K562 (cell line): ENCODE data around the gene WRAP53. TPM values are rescaled to one million over a fixed set of nuclear protein-coding genes. Genes with fewer than 3 reads are reported as not detected.

Experiments
- ATF7 ChIP-seq: fragments of 450-650 bp; IDR thresholded peaks from 2 replicates; pipeline ENCODE4 v1.7.1; 2014; ENCODE audit warnings: mild to moderate bottlenecking, moderate library complexity
- CBFB ChIP-seq: sonication (generic); formaldehyde crosslinking; IDR thresholded peaks from 2 replicates; pipeline ENCODE4 v1.4.0; 2020; ENCODE audit warnings: mild to moderate bottlenecking, missing genetic modification reagents
- CXXC5 ChIP-seq: fragments of 250-450 bp; sonication (Bioruptor Pico); IDR thresholded peaks from 2 replicates; pipeline ENCODE4 v1.8.0; 2022; ENCODE audit warnings: inconsistent platforms, mild to moderate bottlenecking, moderate library complexity
- ESRRA ChIP-seq: fragments of 450-650 bp; IDR thresholded peaks from 2 replicates; pipeline ENCODE4 v1.6.1; 2014; ENCODE audit warnings: low read depth, mild to moderate bottlenecking, moderate library complexity, borderline replicate concordance
- GMEB1 ChIP-seq: fragments of 250-450 bp; sonication (Bioruptor Pico); IDR thresholded peaks from 2 replicates; pipeline ENCODE4 v1.4.0; 2020; ENCODE audit warnings: mild to moderate bottlenecking
- GTF3C2 ChIP-seq: IDR thresholded peaks from 3 replicates; pipeline ENCODE4 v1.6.1; 2011; ENCODE audit warnings: borderline replicate concordance, mild to moderate bottlenecking, moderate library complexity; ENCODE audit not compliant: insufficient read length; ENCODE audit errors: extremely low read depth
- MAFG ChIP-seq: fragments of 450-650 bp; conservative IDR thresholded peaks from 2 replicates; pipeline ENCODE4 v1.6.1; 2016; ENCODE audit warnings: missing genetic modification characterization, missing compliant biosample characterization
- MTA3 ChIP-seq: fragments of 450-650 bp; formaldehyde crosslinking; IDR thresholded peaks from 2 replicates; pipeline ENCODE4 v1.6.1; 2017; ENCODE audit warnings: mild to moderate bottlenecking, borderline replicate concordance
- NFRKB ChIP-seq: fragments of 450-650 bp; IDR thresholded peaks from 2 replicates; pipeline ENCODE4 v1.6.1; 2016; ENCODE audit warnings: low read depth
- PHTF2 ChIP-seq: fragments of 250-450 bp; sonication (Bioruptor Pico); IDR thresholded peaks from 2 replicates; pipeline ENCODE4 v1.5.0; 2021; ENCODE audit warnings: mild to moderate bottlenecking
- POLR2AphosphoS2 ChIP-seq: IDR thresholded peaks from 2 replicates; pipeline ENCODE4 v1.6.1; 2012; ENCODE audit warnings: low read length, improper control_type of control experiment
- RB1 ChIP-seq: fragments of 450-650 bp; IDR thresholded peaks from 2 replicates; pipeline ENCODE4 v1.6.1; 2017; ENCODE audit warnings: low read depth, mild to moderate bottlenecking
- RFX1 ChIP-seq: fragments of 450-650 bp; IDR thresholded peaks from 2 replicates; pipeline ENCODE4 v1.6.1; 2016; ENCODE audit warnings: mild to moderate bottlenecking, moderate library complexity
- TOE1 ChIP-seq, 2 experiments: fragments of 450-650 bp in 1 of 2; sonication (generic) in 1 of 2; formaldehyde crosslinking in 1 of 2; IDR thresholded peaks; 2 replicates each; pipeline versions ENCODE4 v1.7.1 to v1.8.0; 2016 to 2022; ENCODE audit warnings: borderline replicate concordance in 2 of 2, mild to moderate bottlenecking in 2 of 2, antibody characterized with exemption in 1 of 2, inconsistent platforms in 1 of 2, low read depth in 1 of 2, missing genetic modification reagents in 1 of 2, moderate library complexity in 1 of 2
- WHSC1 ChIP-seq: IDR thresholded peaks from one replicate; pipeline ENCODE4 v1.6.1; 2012; ENCODE audit warnings: low read length, control low read depth, inconsistent platforms
- ZBTB26 ChIP-seq: fragments of 450-650 bp; formaldehyde crosslinking; IDR thresholded peaks from 2 replicates; pipeline ENCODE4 v1.4.0; 2022; ENCODE audit warnings: missing genetic modification characterization
- ZFX ChIP-seq: sonication (generic); formaldehyde crosslinking; IDR thresholded peaks from 2 replicates; pipeline ENCODE4 v1.8.0; 2022; ENCODE audit warnings: mild to moderate bottlenecking, missing genetic modification reagents, moderate library complexity
- ZNF146 ChIP-seq: IDR thresholded peaks from one replicate; pipeline ENCODE4 v1.6.1; 2018; ENCODE audit warnings: missing compliant biosample characterization; ENCODE audit not compliant: unreplicated experiment
- ZNF445 ChIP-seq: fragments of 250-450 bp; sonication (Bioruptor Pico); IDR thresholded peaks from 2 replicates; pipeline ENCODE4 v1.4.0; 2020; ENCODE audit warnings: low read depth, mild to moderate bottlenecking, moderate library complexity
- ZNF668 ChIP-seq: fragments of 250-450 bp; sonication (Bioruptor Pico); IDR thresholded peaks from 2 replicates; pipeline ENCODE4 v1.8.0; 2022; ENCODE audit warnings: mild to moderate bottlenecking, inconsistent platforms
- ZNF764 ChIP-seq: fragments of 250-450 bp; sonication (Bioruptor Pico); IDR thresholded peaks from 2 replicates; pipeline ENCODE4 v1.4.0; 2020; ENCODE audit warnings: low read depth, mild to moderate bottlenecking, moderate library complexity
- polyA plus RNA-seq, 8 experiments: library from polyadenylated mRNA; depleted of rRNA in 4 of 8; stranded (reverse) in 5 of 8; unstranded in 3 of 8; fragments of >200 nt; fragmentation: Nextera tagmentation in 2 of 8; fragmentation: Illumina TruSeq in 1 of 8; extraction: Ambion mirVana in 2 of 8; extraction: Trizol in 1 of 8; gene quantifications; 2 replicates each; pipeline versions ENCODE4 v1.2.1 to v1.2.3, GENCODE V29; 2011 to 2014; ENCODE audit warnings: inconsistent platforms in 1 of 8, missing spikeins in 1 of 8
- total RNA-seq, 7 experiments: library from RNA; depleted of rRNA in 6 of 7; stranded (reverse); fragments of >200 nt in 6 of 7; fragmentation: Illumina TruSeq in 2 of 7; extraction: Trizol in 2 of 7; gene quantifications; 2 replicates each; pipeline versions ENCODE4 v1.2.1 to v1.2.3, GENCODE V29; 2011 to 2021; ENCODE audit warnings: low replicate concordance in 1 of 7

The WRAP53 gene
- total and polyA plus RNA-seq, 9 of the 15 experiments (the other 6 are each of a cell fraction or from before 2014, with no cell fraction given): 0.72 to 18.2 (median 13.4) TPM

- TF ChIP-seq ZNF146 (CRISPR knock-in tag) (no peak), TOE1 (IDR thresholded peaks at IDR 0.05; ENCODE audit: borderline replicate concordance) (no peak), TOE1 (CRISPR knock-in tag; IDR thresholded peaks at IDR 0.05; ENCODE audit: borderline replicate concordance, low read depth) (no peak), MAFG (tag) (no peak), ESRRA (no peak), MTA3 (no peak; the same call in 1 of the 2 replicates), WHSC1 (no peak), PHTF2 (CRISPR knock-in tag) (no peak), POLR2AphosphoS2 (no peak; the same call in 1 of the 2 replicates), CBFB (no peak; the same call in 1 of the 2 replicates), GTF3C2 (no peak), ZNF764 (CRISPR knock-in tag) (no peak), ZNF668 (CRISPR knock-in tag) (no peak), ZBTB26 (CRISPR knock-in tag) (no peak), GMEB1 (CRISPR knock-in tag) (0 out of 2 replicates have a peak, but pooled peaks have one; percentile 36), CXXC5 (CRISPR knock-in tag) (peak; percentile 86), RFX1 (no peak), RB1 (0 out of 2 replicates have a peak, but pooled peaks have one; percentile 34), ATF7 (no peak), ZFX (peak; percentile 71), NFRKB (peak; percentile 69), ZNF445 (CRISPR knock-in tag) (no peak)
Measured at GRCh38 chr17:7685533-7686221, 2.6 kb upstream of the WRAP53 start (continued).
